ENCODE measurements around the gene AK1.

Gene AK1

GRCh38 chr9:127877566-127877998 is at the start of gene AK1:
TSS of gene AK1 (minus strand) at chr9:127877675. CDS start at chr9:127874617, 3,058 bp downstream.
- no peak for DNase-seq (ENCODE audit: low spot score)

DNA sequence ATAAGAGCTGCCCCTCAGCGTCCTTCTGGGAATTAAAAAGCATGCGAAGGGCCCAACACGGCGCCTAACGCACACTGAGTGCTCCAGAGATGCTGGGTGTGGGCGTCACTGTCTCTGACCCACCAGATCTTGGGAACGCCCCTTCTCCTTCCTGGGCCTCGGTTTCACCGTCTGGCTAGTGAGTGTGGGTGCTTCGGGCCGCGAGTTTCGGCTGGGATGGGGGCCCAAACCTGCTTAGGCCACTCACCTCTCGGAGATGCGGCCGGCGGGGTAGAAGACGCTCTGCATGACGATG is 49.4 kb upstream of the AK1 start:
- no peak for DNase-seq (ENCODE audit: low spot score)

GRCh38 chr9:127925959-127926905 is 48.8 kb upstream of the AK1 start:
- no peak for DNase-seq (ENCODE audit: low spot score)

GRCh38 chr9:127924736-127925444 is 47.4 kb upstream of the AK1 start:
- no peak for DNase-seq (ENCODE audit: low spot score)

- no peak for DNase-seq (ENCODE audit: low spot score)
Observed at GRCh38 chr9:127923771-127924170, 46.3 kb upstream of the AK1 start.

DNA sequence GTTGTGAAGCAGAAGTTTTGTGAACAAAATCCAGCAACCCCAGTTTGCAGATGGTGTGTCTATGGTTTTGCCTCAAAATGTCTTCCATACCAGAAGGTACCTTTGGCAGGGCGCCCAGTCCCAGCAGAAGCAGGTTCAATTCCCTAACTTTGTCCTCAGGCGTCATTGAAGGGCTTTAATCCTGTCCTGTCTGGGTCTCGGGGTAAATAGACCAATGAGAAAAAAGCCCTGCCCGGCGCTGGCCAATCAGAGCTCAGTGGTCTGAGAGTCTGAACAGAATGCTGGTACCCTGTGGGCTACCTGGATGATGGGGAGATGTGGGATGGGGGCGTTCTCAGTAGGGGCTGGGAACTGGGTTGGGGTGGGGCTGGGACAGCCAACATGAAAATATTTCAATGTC is 45.6 kb upstream of the AK1 start:
- DNase-seq (ENCODE audit: low spot score) = no peak

DNA sequence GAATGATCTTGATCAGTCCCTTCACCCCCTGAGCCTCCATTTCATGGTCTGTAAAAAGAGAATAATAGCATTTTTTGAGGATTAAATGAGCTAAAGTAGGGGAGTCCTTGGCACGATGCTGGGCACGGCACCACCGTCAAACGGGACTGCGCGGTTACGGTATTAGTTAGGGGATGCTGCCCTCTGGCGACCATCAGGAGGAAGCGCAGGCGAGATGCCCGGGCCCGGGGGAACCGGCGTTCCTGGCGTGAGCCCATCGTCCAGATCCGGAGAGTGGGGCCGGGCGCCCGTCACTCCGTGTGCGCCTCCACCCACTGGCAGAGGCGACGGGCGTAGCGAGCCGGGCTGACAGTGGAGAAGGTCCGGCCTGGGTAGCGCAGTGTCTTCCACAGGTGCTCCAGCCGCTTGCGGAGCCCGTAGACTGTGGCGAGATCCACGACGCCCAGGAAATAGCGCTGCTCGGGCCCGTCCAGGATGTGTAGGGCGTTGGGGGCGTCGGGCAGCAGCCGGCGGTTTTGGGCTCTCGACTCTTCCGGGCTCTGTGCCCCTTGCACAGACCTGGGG is 44.2 kb upstream of the AK1 start:
- peak; percentile 83 for DNase-seq (ENCODE audit: low spot score)

GRCh38 chr9:127920794-127921193 is 43.3 kb upstream of the AK1 start:
- no peak for DNase-seq (ENCODE audit: low spot score)

GRCh38 chr9:127919253-127919815 is 41.9 kb upstream of the AK1 start:
- DNase-seq (ENCODE audit: low spot score) = no peak

DNA sequence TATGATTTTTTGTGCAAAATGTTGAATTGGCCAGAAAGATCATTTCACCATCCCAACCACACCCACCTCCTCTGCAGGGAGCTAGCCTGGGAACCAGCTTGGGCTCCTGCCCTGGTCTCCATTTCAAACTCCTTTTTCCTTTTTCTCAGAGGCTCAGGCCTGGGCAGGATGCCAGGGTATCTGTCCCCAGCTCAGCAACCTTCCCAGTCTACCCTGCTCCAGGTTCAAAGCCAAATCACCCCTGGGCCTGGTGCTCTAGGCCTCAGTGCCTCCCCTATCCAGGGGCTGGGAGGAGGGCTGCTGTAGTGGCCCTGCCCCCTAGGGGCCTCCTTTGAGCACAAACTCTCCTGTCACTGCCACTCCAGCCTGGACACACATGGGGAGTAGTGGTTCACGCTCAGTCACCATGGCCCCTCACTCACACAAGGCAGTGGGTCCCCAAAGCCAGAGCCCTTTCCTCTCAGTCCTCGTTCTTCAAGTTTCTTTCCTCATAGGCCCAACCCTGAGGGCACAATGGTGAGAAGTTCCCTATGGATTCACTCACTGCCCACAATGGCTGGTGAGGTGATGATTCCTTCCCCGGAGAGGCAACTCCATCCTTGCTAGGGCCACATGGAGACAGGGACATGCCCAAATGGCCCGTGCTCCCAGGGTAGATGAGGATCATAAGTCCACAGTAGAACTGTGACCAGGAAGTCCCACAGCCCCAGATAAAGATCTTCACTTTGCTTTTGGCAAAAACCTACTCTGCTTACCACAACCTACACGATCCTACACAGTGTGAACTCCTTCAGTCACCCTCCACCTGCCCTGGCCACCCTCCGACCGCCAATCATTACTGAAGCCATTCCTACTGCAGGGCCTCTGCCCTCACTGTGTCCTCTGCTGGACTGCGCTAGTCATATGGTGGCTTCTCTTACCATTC is 41.0 kb upstream of the AK1 start:
- DNase-seq (ENCODE audit: low spot score) = no peak

DNA sequence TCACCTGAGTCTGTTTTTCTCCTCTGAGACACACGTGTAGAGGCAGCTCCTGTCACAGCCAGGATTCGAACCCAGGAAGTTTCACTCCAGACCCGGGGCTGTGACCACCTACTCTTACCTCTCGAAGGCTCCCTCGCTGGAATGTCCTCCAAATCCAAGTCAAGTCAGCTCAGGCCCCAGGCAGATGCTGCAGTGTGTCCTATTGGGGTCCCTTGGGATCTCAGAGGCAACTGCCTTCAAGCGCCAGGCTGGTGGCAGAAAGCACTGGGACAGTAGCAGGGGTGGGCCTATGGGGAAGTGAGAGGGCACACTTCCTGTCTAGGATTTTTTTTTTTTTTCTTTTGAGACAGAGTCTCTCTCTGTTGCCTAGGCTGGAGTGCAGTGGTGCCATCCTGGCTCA is 40.1 kb upstream of the AK1 start:
- DNase-seq (ENCODE audit: low spot score) = no peak

DNA sequence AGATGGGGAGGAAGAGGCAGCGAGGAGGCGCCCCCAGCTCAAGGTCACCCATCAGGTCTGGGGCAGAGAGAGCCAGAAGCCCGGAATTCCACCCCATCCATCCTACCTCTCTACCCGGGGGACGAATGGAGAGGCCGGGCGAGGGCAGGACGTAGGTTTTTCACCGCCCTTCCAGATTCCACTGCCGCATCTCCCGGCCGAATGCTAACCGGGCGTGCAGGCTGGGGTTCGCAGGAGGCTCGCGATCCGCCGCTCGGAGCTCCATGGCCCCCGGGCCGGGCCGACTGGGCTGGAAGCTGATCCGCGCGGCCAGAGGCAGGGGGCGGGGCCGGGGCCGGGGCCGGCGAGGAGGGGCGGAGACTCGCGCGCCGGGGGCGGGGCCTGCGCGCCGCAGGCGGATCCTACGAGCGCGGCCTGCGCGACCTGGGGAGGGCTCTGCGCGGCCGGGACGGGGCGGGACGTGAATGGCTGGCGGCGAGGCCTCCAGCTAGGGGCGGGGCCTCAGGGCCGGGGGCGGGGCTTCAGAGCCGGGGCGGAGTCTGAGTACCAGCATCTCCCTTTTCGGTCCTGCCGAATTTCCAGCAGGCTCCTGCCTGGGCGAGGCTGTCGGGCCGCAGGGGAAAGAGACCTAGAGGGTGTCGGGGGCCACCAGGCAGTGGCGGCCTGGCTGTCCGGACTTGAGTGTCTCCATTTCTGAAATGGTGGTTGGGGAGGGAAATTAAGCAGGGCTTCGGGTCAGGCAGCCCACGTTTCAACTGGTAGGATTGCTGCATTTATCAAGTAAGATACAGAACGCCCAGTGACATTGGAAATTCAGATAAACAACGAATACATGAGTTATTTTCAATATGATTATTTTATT is 39.5 kb upstream of the AK1 start, which contains the start of gene ST6GALNAC4:
ST6GALNAC4 (minus strand) TSS at position 322 of the 862 bp plus-strand sequence. CDS start 622 bp downstream, outside the sequence.
- peak; percentile 94 for DNase-seq (ENCODE audit: low spot score)

GRCh38 chr9:127915801-127916719 is 38.6 kb upstream of the AK1 start:
- DNase-seq (ENCODE audit: low spot score) = no peak

DNA sequence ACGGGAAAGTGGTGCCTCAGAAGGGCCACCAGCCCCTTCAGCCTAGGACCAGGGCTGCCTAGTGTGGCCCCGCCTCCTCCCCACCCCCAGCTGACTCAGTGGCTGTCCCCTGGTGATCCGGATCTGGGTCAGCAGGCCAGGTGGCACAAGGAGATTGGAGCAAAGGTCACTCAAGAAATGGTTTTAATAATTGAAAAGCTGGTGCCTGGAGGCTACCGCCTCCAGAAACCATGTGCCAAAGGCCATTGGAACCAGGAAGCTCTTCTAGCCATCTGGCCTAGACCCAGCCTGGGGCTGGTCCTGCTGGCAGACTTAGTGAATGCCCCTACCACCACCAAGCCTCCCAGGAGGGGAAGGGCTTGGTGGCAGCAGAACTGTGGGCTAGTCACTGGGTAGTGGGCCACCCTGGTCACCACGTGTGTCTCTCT is 37.9 kb upstream of the AK1 start:
- no peak for DNase-seq (ENCODE audit: low spot score)

GRCh38 chr9:127913682-127914081 is 36.2 kb upstream of the AK1 start:
- DNase-seq (ENCODE audit: low spot score) = no peak

DNA sequence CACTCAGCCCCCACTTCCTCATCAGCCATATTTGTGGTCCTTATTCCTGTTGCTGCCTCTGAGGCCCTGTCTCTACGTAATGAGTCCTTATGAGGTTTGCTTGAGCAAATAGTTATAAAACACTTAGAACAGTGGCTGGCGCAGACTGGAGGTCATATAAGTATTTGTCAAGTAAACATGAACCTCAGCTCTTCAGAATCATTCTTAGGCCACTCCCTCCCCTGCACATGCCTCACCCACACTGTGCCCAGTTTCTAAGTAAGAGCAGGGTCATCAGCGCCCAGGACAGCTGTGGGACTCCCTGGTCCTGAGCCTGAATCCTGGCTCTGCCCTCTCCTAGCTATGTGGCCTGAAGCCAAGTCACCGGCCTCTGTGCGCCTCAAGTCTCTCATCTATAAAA is 35.4 kb upstream of the AK1 start:
- no peak for DNase-seq (ENCODE audit: low spot score)

DNA sequence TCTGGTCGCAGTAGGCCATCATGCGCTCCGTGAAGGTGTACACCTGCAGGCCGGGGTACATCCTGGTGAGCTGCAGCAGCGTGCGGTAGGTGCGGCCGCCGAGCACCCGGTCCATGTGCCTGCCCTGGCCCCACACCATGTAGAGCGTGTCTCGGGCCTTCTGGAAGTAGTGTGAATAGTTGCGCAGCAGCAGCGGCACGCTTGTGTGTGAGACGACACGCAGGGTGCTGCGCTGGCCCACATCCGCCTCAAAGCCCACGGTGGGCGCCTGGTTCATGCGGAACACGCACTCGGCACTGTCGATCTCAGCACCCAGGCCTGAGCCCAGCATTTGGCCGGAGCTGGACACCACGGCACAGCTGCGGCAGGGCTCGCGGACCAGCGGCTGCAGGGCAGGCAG is 34.8 kb upstream of the AK1 start:
- no peak for DNase-seq (ENCODE audit: low spot score)

DNA sequence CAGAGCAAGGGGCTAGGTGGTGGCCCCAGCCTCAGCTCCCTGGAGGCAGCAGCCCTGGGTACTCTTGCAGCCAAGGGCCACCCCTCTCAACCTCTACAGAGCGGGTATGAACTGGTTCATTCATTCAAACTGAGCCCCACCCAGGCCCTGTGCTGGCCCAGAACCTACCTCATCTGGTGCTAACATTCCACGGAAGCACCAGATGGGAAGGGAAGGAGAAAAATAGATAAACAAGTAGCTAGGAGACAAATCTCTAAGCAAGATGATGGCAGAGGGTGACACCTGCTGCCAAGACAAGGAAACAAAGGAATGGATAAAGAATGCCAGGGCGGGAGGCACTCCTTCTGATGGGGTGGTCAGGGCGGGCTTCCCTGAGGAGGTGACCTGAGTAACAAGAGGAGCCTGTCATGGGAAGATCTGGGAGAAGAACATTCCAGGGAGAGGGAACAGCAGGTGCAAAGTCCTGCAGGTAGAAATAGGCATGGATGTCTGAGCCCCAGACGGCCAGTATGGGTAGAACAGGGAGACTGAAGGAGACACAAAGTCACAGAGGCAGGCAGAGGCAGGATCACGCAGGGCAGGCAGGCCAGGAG is 33.2 kb upstream of the AK1 start:
- no peak for DNase-seq (ENCODE audit: low spot score)

- DNase-seq (ENCODE audit: low spot score) = no peak
Observed at GRCh38 chr9:127909839-127910273, 32.4 kb upstream of the AK1 start.

Measured in CD4-positive, alpha-beta T cell treated with Interleukin-2 at 100 ng/mL for 4 hours (primary cell).